GM12872 (cell line): ENCODE results near the gene NCR3LG1.

Experiments used
- CTCF ChIP-seq: IDR thresholded peaks from 3 replicates; pipeline ENCODE4 v1.5.1; 2011; ENCODE audit warnings: low read depth, mild to moderate bottlenecking, low read length, moderate library complexity; ENCODE audit not compliant: insufficient read depth

Gene NCR3LG1

GRCh38 chr11:17384002-17384511, 32.5 kb downstream of the NCR3LG1 start:
- TF ChIP-seq CTCF = peak; percentile 89

GRCh38 chr11:17385492-17385891, 33.9 kb downstream of the NCR3LG1 start:
- no peak for TF ChIP-seq CTCF

GRCh38 chr11:17385926-17386325, 34.3 kb downstream of the NCR3LG1 start:
- no peak for TF ChIP-seq CTCF

- peak; percentile 84 for TF ChIP-seq CTCF
These were observed 34.9 kb downstream of the NCR3LG1 start for GRCh38 chr11:17386331-17387084.

- TF ChIP-seq CTCF = no peak
These were observed 35.7 kb downstream of the NCR3LG1 start for GRCh38 chr11:17387254-17387653.

GRCh38 chr11:17387811-17388210, 36.2 kb downstream of the NCR3LG1 start:
- no peak for TF ChIP-seq CTCF

- 0 out of 3 replicates have a peak, but pooled peaks have one; percentile 1 for TF ChIP-seq CTCF
These were observed 37.1 kb downstream of the NCR3LG1 start, which contains the start of gene KCNJ11 for GRCh38 chr11:17388609-17389210. Gene KCNJ11, minus strand, starts transcription at chr11:17388659. Its CDS starts 568 bp downstream, at chr11:17388091.
